Tibial nerve (tissue), 3 donors: Measurements from ENCODE around the gene PEX1.

ENCODE experiments used
- CTCF ChIP-seq, 5 experiments: fragments of 200-600 bp in 3 of 5; fragments of 450-650 bp in 2 of 5; sonication (generic) in 3 of 5; IDR thresholded peaks; one replicate each; pipeline ENCODE4 v1.5.1; 2016 to 2019; ENCODE audit warnings: antibody characterized with exemption in 5 of 5, mild to moderate bottlenecking in 3 of 5, moderate library complexity in 2 of 5
- POLR2A ChIP-seq, 2 donors: fragments of 450-650 bp; IDR thresholded peaks; one replicate each; pipeline ENCODE4 v1.6.1; 2017; ENCODE audit warnings: antibody characterized with exemption in 2 of 2, mild to moderate bottlenecking in 2 of 2, moderate library complexity in 2 of 2

DNA sequence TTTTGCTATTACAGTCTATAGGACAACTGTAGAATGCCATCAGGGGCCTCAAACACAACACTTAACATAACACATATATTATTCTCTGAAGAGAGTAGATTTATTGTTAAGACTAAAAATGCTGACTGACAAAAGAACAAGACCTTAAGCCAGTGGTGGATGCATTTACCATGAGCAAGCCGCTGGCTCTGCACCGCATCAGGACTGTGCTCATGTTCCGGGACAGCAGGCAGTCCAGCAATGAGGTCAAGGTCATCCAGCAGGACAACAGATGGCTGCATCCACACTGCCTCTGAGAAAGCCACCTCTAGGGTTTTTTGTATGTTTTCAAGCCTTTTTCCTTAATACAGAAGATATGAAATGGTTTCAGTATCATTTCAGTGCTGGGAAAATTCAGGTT, 23.8 kb downstream of the PEX1 start:
- TF ChIP-seq CTCF (IDR thresholded peaks at IDR 0.05), result no peak
- no peak for TF ChIP-seq POLR2A (IDR thresholded peaks at IDR 0.05)
